Smooth muscle cell (in vitro differentiated cells): ENCODE data around the gene SYK. TPM values are rescaled to one million over a fixed set of nuclear protein-coding genes. Genes with fewer than 3 reads are reported as not detected.

Source experiments
- DNase-seq: peaks from one replicate; lab custom pipeline; 2025; ENCODE audit not compliant: unreplicated experiment; lab: John Stamatoyannopoulos, UW
- H2AFZ ChIP-seq: fragments of 200-600 bp; sonication (generic); 2 replicates; pipeline ENCODE4 v1.6.0; 2016; ENCODE audit warnings: antibody characterized with exemption, low read depth, mild to moderate bottlenecking
- H3F3A ChIP-seq: fragments of 200-600 bp; sonication (generic); 2 replicates; pipeline ENCODE4 v1.6.0; 2017; ENCODE audit warnings: antibody characterized with exemption, low read depth
- H3K27ac ChIP-seq: fragments of 200-600 bp; sonication (generic); 2 replicates; pipeline ENCODE4 v1.5.1; 2016; ENCODE audit warnings: low read depth, mild to moderate bottlenecking
- H3K27me3 ChIP-seq: fragments of 200-600 bp; sonication (generic); 2 replicates; pipeline ENCODE4 v1.6.1; 2016; ENCODE audit warnings: low read depth, mild to moderate bottlenecking
- H3K36me3 ChIP-seq: fragments of 200-600 bp; sonication (generic); 2 replicates; pipeline ENCODE4 v1.5.1; 2016; ENCODE audit warnings: low read depth
- H3K4me1 ChIP-seq: fragments of 200-600 bp; sonication (generic); 2 replicates; pipeline ENCODE4 v1.5.1; 2016; ENCODE audit warnings: low read depth
- H3K4me2 ChIP-seq: fragments of 200-600 bp; sonication (generic); 2 replicates; pipeline ENCODE4 v1.6.0; 2016; ENCODE audit warnings: mild to moderate bottlenecking
- H3K4me3 ChIP-seq: fragments of 200-600 bp; sonication (generic); 2 replicates; pipeline ENCODE4 v1.5.1; 2016; ENCODE audit warnings: mild to moderate bottlenecking
- H3K79me2 ChIP-seq: fragments of 200-600 bp; sonication (generic); 2 replicates; pipeline ENCODE4 v1.6.0; 2016; ENCODE audit warnings: low read depth, mild to moderate bottlenecking
- H3K9ac ChIP-seq: fragments of 200-600 bp; sonication (generic); 2 replicates; pipeline ENCODE4 v1.6.0; 2016; ENCODE audit warnings: low read depth
- H3K9me3 ChIP-seq: fragments of 200-600 bp; sonication (generic); replicated peaks from 2 replicates; pipeline ENCODE4 v1.5.1; 2016; ENCODE audit warnings: low read depth
- H4K20me1 ChIP-seq: fragments of 200-600 bp; sonication (generic); 2 replicates; pipeline ENCODE4 v1.6.0; 2016; ENCODE audit warnings: low read depth
- WGBS: methylation state at CpG from one replicate; pipeline ENCODE4 v1.1.7; 2016; ENCODE audit warnings: low lambda C conversion rate; 5-methylcytosine and 5-hydroxymethylcytosine counted together
- polyA plus RNA-seq: library from polyadenylated mRNA; unstranded; fragments of >200 nt; fragmentation: Nextera tagmentation; extraction: Ambion mirVana; gene quantifications from 2 replicates; pipeline ENCODE4 v1.2.1, GENCODE V29; 2016
- total RNA-seq: library from RNA; depleted of rRNA; stranded (reverse); fragments of >200 nt; gene quantifications from 2 replicates; pipeline ENCODE4 v1.2.3, GENCODE V29; 2014
- TF ChIP-seq, protein P1 (sequence below): fragments of 200-600 bp; sonication (generic); IDR thresholded peaks from 2 replicates; pipeline ENCODE4 v1.5.1; 2017; ENCODE audit warnings: borderline replicate concordance, mild to moderate bottlenecking, antibody characterized with exemption; ENCODE audit not compliant: insufficient read depth, poor library complexity, severe bottlenecking

SYK gene
- total and polyA plus RNA-seq, 2 experiments from 2014 or later: 0.09 TPM; not detected in 1

DNA sequence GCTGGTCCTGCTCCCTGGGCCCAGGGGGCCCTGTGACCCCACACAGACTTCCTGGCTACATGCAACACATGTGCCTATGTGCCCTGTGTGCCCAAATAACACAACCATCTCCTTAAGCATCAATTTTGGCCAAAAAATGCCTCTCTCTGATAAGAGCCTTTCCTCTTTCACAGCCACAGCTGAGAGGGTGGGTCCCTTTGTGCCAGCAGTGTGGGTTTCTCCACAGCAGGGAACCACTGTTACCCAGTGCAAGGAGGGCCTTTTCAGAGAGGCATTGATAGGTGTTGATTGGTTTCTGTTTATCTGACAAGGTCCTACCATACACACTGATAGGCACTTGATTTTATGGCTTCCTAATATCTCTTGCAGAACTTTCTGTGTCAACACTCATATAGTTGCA is 42.7 kb downstream of the SYK start:
- Histone ChIP-seq H3K4me3 (no peak overlapping the region), H3K27ac (no peak overlapping the region), H3K9ac (no peak overlapping the region), H3K27me3 (no peaks in the 10 kb centered on the region), H2AFZ (no peak overlapping the region), H3K4me2 (no peak overlapping the region), H4K20me1 (no peaks in the 10 kb centered on the region), H3K36me3 (no peaks in the 10 kb centered on the region), H3K4me1 (no peaks in the 10 kb centered on the region), H3F3A (no peaks in the 10 kb centered on the region), H3K9me3 (no peaks in the 10 kb centered on the region), H3K79me2 (no peaks in the 10 kb centered on the region)
- TF ChIP-seq, protein P1, sequence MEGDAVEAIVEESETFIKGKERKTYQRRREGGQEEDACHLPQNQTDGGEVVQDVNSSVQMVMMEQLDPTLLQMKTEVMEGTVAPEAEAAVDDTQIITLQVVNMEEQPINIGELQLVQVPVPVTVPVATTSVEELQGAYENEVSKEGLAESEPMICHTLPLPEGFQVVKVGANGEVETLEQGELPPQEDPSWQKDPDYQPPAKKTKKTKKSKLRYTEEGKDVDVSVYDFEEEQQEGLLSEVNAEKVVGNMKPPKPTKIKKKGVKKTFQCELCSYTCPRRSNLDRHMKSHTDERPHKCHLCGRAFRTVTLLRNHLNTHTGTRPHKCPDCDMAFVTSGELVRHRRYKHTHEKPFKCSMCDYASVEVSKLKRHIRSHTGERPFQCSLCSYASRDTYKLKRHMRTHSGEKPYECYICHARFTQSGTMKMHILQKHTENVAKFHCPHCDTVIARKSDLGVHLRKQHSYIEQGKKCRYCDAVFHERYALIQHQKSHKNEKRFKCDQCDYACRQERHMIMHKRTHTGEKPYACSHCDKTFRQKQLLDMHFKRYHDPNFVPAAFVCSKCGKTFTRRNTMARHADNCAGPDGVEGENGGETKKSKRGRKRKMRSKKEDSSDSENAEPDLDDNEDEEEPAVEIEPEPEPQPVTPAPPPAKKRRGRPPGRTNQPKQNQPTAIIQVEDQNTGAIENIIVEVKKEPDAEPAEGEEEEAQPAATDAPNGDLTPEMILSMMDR: no peak
- DNase-seq: no peak

DNA sequence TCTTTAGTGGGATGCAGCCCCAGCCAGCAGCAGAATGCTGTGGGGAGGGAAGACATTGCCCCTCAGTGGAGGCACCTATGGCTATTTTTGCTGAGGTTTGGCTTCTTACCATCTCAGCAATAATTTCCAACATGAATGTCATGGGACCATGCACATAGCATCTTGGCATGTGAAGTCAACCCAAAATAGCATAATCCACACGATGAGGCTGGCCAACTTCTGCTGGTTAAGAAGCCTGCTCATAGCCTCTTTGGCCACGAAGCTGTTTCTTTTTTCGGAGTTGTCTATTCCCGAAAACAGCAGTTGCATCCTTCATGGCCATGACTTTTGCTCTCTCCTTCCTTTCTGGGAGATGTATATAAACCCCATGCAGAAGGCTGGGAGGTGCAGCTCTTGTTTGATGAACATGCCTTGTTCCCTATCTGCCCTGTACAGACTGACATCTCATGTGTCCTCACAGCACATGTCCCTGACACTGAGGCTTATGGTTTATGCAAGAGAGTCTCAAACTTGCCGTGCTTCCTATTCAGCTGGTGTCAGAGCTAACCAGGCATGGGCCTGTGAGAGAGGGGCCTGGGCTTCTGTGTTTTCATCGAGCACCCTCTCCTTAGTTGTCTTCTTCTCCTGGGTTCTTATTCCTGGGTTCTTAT is 45.3 kb downstream of the SYK start:
- Histone ChIP-seq H3K36me3 (no peaks in the 10 kb centered on the region), H3K4me3 (no peak overlapping the region), H3K4me1 (no peaks in the 10 kb centered on the region), H3K9ac (no peak overlapping the region), H4K20me1 (no peaks in the 10 kb centered on the region), H3K9me3 (no peaks in the 10 kb centered on the region), H3K27me3 (no peaks in the 10 kb centered on the region), H3K79me2 (no peaks in the 10 kb centered on the region), H2AFZ (no peak overlapping the region), H3F3A (no peaks in the 10 kb centered on the region), H3K27ac (no peak overlapping the region), H3K4me2 (no peak overlapping the region)
- no peak for DNase-seq
- 92% methylated on average over 6 of the region's 6 CpGs for WGBS
- TF ChIP-seq, protein P1: no peak

DNA sequence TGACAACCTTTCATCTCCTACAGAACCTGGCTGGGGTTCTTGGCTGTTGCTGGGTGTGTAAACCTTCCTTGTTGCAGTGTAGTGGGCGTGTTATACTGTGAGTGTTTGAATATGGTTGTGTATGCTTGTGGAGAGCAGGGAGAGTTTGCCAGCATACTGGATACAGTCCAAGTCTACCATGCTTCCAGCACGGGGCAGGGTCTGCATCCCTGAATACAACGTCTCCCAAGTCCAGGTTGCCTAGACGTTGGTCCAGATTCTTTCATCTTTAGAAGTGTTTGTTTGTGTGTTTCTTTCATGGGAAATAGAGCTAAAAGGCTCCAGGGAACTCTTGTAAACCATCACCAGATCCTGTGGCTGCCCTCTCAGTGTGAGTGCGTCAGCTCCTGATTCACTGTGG is 46.4 kb downstream of the SYK start:
- no peak overlapping the region for H3K4me2 ChIP-seq
- H3K4me1 ChIP-seq: no peaks in the 10 kb centered on the region
- no peaks in the 10 kb centered on the region for H3F3A ChIP-seq
- H4K20me1 ChIP-seq: no peaks in the 10 kb centered on the region
- 90% methylated on average over 5 of the region's 5 CpGs for WGBS
- H2AFZ ChIP-seq: no peak overlapping the region
- no peak overlapping the region for H3K27ac ChIP-seq
- H3K4me3 ChIP-seq: no peak overlapping the region
- no peak for DNase-seq
- H3K9me3 ChIP-seq: no peaks in the 10 kb centered on the region
- TF ChIP-seq, protein P1: no peak
- H3K79me2 ChIP-seq: no peaks in the 10 kb centered on the region
- H3K36me3 ChIP-seq: no peaks in the 10 kb centered on the region
- no peaks in the 10 kb centered on the region for H3K27me3 ChIP-seq
- H3K9ac ChIP-seq: no peak overlapping the region

DNA sequence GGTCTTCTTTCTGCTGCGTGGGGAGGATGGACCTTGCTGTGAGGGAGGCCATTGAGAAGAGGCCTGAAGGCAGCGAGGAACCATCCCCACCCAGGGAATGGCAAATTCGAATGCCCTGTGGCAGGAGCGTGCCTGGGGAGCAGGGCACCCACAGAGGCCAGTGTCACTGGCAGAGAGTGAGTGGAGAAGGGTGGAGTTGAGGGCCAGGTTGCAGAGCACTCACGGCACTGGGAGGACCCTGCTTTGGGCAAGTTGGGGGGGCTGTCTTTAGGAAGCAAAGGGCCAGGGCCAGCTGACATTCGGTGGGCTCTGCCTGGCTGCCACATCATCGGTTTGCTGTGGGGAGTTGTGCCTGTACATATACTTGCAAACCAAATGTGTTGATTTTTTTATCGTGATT is 47.2 kb downstream of the SYK start:
- Histone ChIP-seq H3K4me3 (no peak overlapping the region), H3K36me3 (no peaks in the 10 kb centered on the region), H4K20me1 (no peaks in the 10 kb centered on the region), H2AFZ (no peak overlapping the region), H3K4me2 (no peak overlapping the region), H3K79me2 (no peaks in the 10 kb centered on the region), H3F3A (no peaks in the 10 kb centered on the region), H3K9me3 (no peaks in the 10 kb centered on the region), H3K27me3 (no peaks in the 10 kb centered on the region), H3K27ac (no peak overlapping the region), H3K9ac (no peak overlapping the region), H3K4me1 (no peaks in the 10 kb centered on the region)
- TF ChIP-seq, protein P1: no peak
- no peak for DNase-seq
- WGBS: 93% methylated on average over 8 of the region's 8 CpGs
